ENCODE measurements around the gene ZFAND3.

DNA sequence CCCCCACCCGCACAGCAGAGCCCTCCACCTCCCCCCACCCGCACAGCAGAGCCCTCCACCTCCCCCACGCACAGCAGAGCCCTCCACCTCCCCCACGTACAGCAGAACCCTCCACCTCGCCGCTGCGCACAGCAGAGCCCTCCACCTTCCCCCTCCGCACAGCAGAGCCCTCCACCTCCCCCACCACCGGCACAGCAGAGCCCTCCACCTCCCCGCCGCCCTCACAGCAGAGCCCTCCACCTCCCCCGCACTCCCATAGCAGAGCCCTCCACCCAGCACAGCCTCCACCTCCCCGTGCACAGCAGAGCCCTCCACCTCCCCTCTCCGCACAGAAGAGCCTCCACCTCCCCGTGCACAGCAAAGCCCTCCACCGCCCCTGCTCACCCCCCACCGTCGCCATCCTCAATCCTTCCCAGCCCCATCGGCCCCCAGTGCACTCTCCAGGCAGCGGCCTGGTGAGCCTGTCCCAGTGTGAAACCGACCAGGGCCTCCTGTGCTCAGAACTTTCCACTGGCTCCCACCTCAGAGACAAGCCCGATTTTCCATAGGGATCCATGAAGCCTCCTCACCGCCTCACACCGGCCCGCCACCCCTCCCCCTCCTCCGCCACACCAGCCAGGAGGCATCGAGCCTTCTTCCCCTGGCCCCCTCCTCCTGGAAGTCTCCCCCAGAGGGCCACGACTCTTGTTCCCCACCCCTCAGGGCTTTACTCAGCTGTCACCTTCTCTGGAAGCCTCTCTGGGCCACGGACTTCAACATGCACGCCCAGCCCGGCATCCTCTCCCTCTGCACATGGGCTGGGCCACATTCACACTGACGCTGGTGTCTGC is 347.1 kb downstream of the ZFAND3 start:
- TF ChIP-seq CTCF (conservative IDR thresholded peaks at IDR 0.05; ENCODE audit: low read depth, low read length): no peak
- no peak for TF ChIP-seq EZH2 (IDR thresholded peaks at IDR 0.05; ENCODE audit: borderline replicate concordance, low read depth, low read length, poor library complexity, severe bottlenecking)
